Neural crest cell (in vitro differentiated cells): ENCODE results near the gene CFAP61. TPM values are rescaled to one million over a fixed set of nuclear protein-coding genes. Genes with fewer than 3 reads are reported as not detected.

Source experiments
- DNase-seq: peaks from one replicate; pipeline ENCODE4 v3.0.0; 2021; ENCODE audit warnings: low read depth, mixed read lengths, low spot score
- H3K27ac Mint-ChIP-seq: one replicate; pipeline ENCODE4 v1.8.0; 2021; ENCODE audit warnings: mild to moderate bottlenecking, mixed read lengths; ENCODE audit not compliant: unreplicated experiment
- H3K27me3 Mint-ChIP-seq: 2 replicates; pipeline ENCODE4 v1.8.0; 2021; ENCODE audit warnings: low read depth, mild to moderate bottlenecking, mixed read lengths
- H3K36me3 Mint-ChIP-seq: 2 replicates; pipeline ENCODE4 v1.8.0; 2021; ENCODE audit warnings: low read depth, mild to moderate bottlenecking, mixed read lengths
- H3K4me1 Mint-ChIP-seq: 2 replicates; pipeline ENCODE4 v1.8.0; 2021; ENCODE audit warnings: mixed read lengths
- H3K4me3 Mint-ChIP-seq: one replicate; pipeline ENCODE4 v1.8.0; 2021; ENCODE audit warnings: mild to moderate bottlenecking, mixed read lengths
- H3K9me3 Mint-ChIP-seq: 2 replicates; pipeline ENCODE4 v1.8.0; 2021; ENCODE audit warnings: mixed read lengths
- total RNA-seq: library from RNA; stranded (reverse); gene quantifications from 2 replicates; pipeline ENCODE4 v1.2.1, GENCODE V29; 2021
- TF ChIP-seq, protein P1 (sequence below): fragments of 200-600 bp; sonication (generic); conservative IDR thresholded peaks from 2 replicates; pipeline ENCODE4 v1.5.0; 2021; ENCODE audit warnings: antibody characterized with exemption, mild to moderate bottlenecking

The CFAP61 gene
- total RNA-seq, 1 donor from 2014 or later, result 1.9 TPM

DNA sequence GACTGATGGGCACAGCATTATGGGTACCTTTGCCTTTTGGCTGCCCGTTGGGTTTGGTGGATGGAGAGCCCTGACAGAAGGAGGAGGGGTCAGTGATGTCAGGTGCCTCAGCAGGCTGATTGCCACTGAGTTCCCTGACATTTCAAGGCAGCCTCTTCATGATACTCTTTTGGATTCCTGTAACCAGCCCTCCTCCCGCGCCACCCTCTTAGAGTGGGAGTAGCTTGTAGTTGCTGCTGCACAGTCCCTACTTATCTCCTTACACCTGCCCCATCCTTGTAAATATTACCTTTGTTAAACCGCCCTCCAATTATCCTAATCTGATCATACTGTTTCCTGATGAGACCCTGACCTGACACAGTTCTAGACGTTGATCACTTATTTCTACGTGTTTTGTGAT is 140.0 kb downstream of the CFAP61 start:
- peaks cover 2% of the 10 kb centered on the region for H3K9me3 Mint-ChIP-seq
- H3K4me1 Mint-ChIP-seq, result no peaks in the 10 kb centered on the region
- H3K4me3 Mint-ChIP-seq, result no peak overlapping the region
- DNase-seq, result no peak
- no peak overlapping the region for H3K27ac Mint-ChIP-seq
- peaks cover 10% of the 10 kb centered on the region for H3K27me3 Mint-ChIP-seq
- no peaks in the 10 kb centered on the region for H3K36me3 Mint-ChIP-seq
- TF ChIP-seq, protein P1, sequence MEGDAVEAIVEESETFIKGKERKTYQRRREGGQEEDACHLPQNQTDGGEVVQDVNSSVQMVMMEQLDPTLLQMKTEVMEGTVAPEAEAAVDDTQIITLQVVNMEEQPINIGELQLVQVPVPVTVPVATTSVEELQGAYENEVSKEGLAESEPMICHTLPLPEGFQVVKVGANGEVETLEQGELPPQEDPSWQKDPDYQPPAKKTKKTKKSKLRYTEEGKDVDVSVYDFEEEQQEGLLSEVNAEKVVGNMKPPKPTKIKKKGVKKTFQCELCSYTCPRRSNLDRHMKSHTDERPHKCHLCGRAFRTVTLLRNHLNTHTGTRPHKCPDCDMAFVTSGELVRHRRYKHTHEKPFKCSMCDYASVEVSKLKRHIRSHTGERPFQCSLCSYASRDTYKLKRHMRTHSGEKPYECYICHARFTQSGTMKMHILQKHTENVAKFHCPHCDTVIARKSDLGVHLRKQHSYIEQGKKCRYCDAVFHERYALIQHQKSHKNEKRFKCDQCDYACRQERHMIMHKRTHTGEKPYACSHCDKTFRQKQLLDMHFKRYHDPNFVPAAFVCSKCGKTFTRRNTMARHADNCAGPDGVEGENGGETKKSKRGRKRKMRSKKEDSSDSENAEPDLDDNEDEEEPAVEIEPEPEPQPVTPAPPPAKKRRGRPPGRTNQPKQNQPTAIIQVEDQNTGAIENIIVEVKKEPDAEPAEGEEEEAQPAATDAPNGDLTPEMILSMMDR, result no peak

DNA sequence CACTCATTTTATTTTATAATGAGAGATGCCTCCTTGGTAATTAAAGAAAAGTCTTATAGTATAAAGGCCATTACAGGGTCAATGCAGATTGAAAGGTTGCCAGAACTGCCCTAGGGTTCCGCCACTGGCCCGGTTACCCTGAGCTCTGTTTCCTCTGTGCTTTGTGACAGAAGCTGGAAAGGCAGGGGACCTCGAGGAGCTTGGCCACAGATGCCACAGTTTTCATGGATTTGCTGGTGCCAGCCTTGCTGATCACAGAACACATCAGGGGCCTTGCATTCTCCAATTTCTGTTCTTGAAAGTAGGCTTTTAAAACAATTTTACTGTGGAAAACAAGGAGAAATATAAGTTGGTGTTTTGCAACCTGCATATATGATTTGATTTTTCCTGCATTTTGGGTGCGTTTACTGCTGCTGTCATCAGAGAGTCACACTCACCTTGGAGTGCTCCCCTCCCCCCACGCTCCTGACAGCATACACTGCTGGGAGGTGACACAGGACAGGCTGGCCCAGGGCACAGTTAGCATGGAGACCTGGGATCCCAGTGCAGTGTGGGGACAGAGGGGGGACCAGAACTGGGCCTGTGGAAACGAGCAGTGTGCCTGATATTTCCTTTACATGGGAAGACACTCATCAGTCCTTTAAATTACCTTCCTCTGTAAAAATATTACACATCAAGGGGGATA is 142.8 kb downstream of the CFAP61 start:
- H3K4me3 Mint-ChIP-seq, result no peak overlapping the region
- H3K36me3 Mint-ChIP-seq, result no peaks in the 10 kb centered on the region
- peaks cover 11% of the 10 kb centered on the region for H3K4me1 Mint-ChIP-seq
- no peak overlapping the region for H3K27ac Mint-ChIP-seq
- H3K27me3 Mint-ChIP-seq, result peaks cover 12% of the 10 kb centered on the region
- DNase-seq, result no peak
- peaks cover 4% of the 10 kb centered on the region for H3K9me3 Mint-ChIP-seq
- TF ChIP-seq, protein P1, result no peak

DNA sequence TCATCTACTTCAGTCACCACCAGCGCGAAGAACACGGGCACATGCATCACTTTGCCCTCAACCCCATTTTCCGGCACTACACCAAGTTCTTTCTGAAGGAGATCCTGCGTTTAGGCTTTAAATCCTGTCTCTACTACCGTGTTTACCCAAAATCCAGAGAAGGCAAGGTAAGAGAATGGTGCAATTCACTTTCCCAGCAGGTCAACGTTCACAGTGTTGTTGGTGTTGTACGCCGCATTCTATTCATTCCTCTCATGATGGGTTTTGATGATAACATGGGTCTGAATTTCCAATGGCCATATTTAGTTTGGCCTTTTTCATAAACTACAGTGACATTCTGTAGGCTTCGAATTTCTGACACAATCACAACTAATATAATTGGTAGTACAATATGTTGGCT is 144.3 kb downstream of the CFAP61 start:
- Mint-ChIP-seq H3K27me3 (peaks cover 12% of the 10 kb centered on the region), H3K4me3 (no peak overlapping the region), H3K9me3 (peaks cover 4% of the 10 kb centered on the region), H3K27ac (no peak overlapping the region), H3K36me3 (no peaks in the 10 kb centered on the region), H3K4me1 (peaks cover 13% of the 10 kb centered on the region)
- TF ChIP-seq, protein P1, result no peak
- DNase-seq, result no peak

DNA sequence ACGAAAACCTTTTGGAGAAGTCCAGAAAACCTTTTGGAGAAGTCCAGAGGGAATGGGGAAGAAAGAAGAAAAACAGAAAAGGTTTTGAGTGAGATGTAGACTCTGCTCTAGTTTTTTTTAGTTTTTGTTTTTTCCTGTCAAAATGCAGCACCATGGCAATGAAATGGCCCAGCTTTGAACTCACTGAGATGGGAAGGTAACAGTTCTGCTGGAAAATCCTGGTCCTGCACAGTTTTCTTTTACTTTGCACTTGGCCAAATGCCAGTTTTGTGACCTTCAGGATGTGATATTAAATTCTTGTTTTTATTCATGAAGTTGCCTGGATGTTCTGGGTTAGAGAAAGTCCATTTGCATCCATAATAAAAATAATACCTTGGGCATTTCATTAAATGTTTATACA is 145.7 kb downstream of the CFAP61 start:
- TF ChIP-seq, protein P1, result no peak
- no peaks in the 10 kb centered on the region for H3K36me3 Mint-ChIP-seq
- peaks cover 7% of the 10 kb centered on the region for H3K27me3 Mint-ChIP-seq
- DNase-seq, result no peak
- H3K4me3 Mint-ChIP-seq, result no peak overlapping the region
- H3K9me3 Mint-ChIP-seq, result peaks cover 4% of the 10 kb centered on the region
- H3K27ac Mint-ChIP-seq, result no peak overlapping the region
- peaks cover 18% of the 10 kb centered on the region for H3K4me1 Mint-ChIP-seq

DNA sequence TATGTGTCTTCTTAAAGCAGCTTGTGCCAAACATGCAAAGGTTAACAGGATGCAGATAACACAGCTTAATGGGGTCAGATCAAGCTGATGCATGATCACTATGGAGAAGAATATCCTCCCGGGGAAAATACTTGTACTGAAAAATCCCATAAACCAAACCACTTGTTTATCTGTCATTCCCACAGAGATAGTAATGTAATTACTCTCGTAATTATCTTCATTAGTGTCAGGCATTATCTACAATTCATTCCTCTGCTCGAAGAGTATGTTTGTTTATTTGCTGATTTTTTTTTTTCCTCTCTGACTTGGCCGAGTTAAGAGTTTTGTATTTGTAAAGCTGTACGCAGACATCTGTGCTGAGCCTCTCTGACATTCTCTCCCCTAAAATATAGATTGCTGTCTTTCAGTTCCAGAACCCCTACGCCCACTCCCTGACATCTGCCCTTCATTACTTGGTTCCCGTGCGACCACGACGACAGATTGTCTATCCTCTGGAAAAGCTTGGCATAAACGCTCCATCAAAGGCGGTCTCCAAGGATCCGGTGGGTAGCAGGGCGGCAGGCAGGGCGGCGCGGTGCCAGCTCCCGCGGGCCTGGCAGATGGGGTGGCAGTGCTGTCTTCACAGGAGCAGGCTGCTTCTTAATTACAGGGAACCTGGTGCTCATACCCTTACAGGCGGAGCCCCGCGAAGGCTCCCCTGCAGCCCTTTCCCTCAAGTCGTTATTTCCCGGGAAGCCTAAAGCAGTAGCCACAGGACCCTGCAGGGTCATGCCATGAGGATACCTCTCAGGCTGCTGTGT is 147.2 kb downstream of the CFAP61 start:
- H3K27me3 Mint-ChIP-seq, result peaks cover 2% of the 10 kb centered on the region
- no peak for DNase-seq
- H3K27ac Mint-ChIP-seq, result no peak overlapping the region
- TF ChIP-seq, protein P1, result no peak
- H3K9me3 Mint-ChIP-seq, result peaks cover 5% of the 10 kb centered on the region
- H3K4me1 Mint-ChIP-seq, result peaks cover 28% of the 10 kb centered on the region
- no peaks in the 10 kb centered on the region for H3K36me3 Mint-ChIP-seq
- no peak overlapping the region for H3K4me3 Mint-ChIP-seq
